Measurements from ENCODE around the gene APOBEC3F.

Gene APOBEC3F

GRCh38 chr22:39095971-39096370 lies 55.3 kb downstream of the APOBEC3F start:
- DNase-seq, result no peak

GRCh38 chr22:39097098-39098020 lies 56.7 kb downstream of the APOBEC3F start, which contains the start of gene APOBEC3H:
APOBEC3H (plus strand) TSS chr22:39097244; CDS start chr22:39100279, 3,035 bp downstream.
- no peak for DNase-seq

GRCh38 chr22:39098026-39098425 lies 57.4 kb downstream of the APOBEC3F start:
- DNase-seq, result no peak

- no peak for DNase-seq
These were observed 57.9 kb downstream of the APOBEC3F start for GRCh38 chr22:39098576-39098975.

GRCh38 chr22:39101226-39101625 lies 60.6 kb downstream of the APOBEC3F start:
- DNase-seq, result no peak

GRCh38 chr22:39103431-39103830 lies 62.8 kb downstream of the APOBEC3F start:
- DNase-seq, result no peak
